GM18951 (cell line): ENCODE results near the gene MIA2.
"Not testable (repeated sequence)": the region's sequence is repeated elsewhere in the genome, so short reads cannot be mapped to it uniquely, and the experiment has no call there.

Source experiments
- POLR2A ChIP-seq: IDR thresholded peaks from 4 replicates; pipeline ENCODE4 v1.6.1; 2011; ENCODE audit warnings: mild to moderate bottlenecking; ENCODE audit not compliant: insufficient read length, insufficient read depth; ENCODE audit errors: extremely low read depth
- in situ Hi-C: fragments of 300-500 bp; cut with MboI; formaldehyde crosslinking; loops from one replicate; pipeline ENCODE4 v1.12.0; 2022; ENCODE audit warnings: low sequenced_read_pairs, mixed read lengths, inconsistent platforms; ENCODE audit not compliant: unreplicated experiment

MIA2 gene

DNA sequence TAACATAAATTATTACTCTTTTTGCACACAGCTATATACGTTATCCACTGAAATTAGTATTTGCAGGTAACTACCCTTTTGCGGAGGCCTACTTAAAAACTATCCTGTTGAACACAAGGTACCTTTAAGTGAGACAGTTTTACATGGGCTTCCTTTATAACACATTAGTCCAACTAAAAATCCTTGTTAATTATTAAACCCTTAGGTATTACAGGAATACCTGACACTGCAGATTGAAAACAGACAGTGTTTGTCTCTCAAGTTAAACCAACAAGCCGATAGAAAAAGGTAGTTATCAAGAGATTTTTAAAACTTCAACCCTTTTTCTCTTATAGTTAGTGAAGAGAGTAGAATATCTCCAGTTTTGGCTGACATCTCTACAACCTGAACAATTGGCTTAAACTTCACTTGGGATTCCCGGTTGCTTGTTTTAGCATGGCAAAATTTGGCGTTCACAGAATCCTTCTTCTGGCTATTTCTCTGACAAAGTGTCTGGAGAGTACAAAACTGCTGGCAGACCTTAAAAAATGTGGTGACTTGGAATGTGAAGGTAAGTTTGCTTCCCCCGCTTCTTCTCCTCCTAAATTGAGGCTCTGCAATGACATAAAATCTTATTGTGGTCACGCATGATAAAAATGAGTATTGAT is at the start of gene MIA2:
MIA2 (plus strand) TSS at position 236 of the 647 bp plus-strand sequence; CDS start at position 436, 200 bp downstream.
- TF ChIP-seq POLR2A: no peak
- in situ Hi-C loops: no loop called here

DNA sequence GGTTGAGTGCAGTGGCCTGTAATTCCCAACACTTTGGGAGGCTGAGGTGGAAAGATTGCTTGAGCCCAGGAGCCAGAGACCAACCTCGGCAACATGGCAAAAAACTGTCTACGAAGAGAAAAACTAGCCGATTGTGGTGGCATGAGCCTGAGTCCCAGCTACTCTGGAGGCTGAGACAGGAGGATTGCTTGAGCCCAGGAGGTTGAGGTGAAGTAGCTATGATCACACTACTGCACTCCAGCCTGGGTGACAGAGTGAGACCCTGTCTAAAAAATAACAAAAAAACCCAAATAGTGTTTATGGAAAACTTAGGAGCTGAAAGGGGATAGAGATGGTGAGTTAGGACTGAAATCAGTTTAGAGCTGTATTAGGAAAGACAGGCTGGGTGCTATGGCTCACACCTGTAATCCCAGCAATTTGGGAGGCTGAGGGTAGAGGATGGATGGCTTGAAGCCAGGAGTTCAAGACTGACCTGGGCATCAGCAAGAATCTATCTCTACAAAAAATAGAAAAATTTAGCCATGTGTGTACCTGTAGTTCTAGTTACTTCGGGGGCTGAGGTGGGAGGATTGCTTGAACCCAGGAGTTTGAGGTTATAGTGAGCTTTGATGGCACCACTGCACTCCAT is 49.0 kb upstream of the MIA2 start:
- in situ Hi-C loops: no loop called here
- TF ChIP-seq POLR2A: no peak

GRCh38 chr14:39185256-39186049 is 48.3 kb upstream of the MIA2 start:
- in situ Hi-C loops: no loop called here
- no peak for TF ChIP-seq POLR2A

- no peak for TF ChIP-seq POLR2A
- in situ Hi-C loops: no loop called here
Measured at GRCh38 chr14:39186941-39187525, 46.7 kb upstream of the MIA2 start.

- no peak for TF ChIP-seq POLR2A
- in situ Hi-C loops: no loop called here
Measured at GRCh38 chr14:39203659-39204606, 29.8 kb upstream of the MIA2 start.

- in situ Hi-C loops: not testable (repeated sequence)
Measured at GRCh38 chr14:39207430-39207829, 26.3 kb upstream of the MIA2 start.

- TF ChIP-seq POLR2A: no peak
- in situ Hi-C loops: no loop called here
Measured at GRCh38 chr14:39211109-39211741, 22.5 kb upstream of the MIA2 start.

- TF ChIP-seq POLR2A: no peak
- in situ Hi-C loops: no loop called here
Measured at GRCh38 chr14:39212034-39212433, 21.7 kb upstream of the MIA2 start.

DNA sequence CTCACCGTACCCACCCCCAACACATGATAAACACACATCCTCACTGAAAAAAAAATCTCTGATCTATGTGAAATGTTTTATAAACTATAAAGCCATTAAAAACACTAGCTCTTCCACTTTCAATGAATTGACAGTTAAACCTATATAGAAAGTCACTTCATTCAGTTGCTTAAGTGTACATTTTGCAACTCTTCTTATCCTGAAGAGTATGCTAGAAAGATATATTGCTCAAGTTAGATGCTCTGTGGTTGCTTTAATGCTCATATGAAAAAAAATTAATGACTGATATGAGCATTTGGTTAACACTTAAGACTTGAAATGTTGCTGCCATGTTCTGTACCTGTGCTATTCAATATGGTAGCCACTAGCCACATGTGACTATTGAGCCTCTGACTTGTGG is 21.0 kb upstream of the MIA2 start:
- in situ Hi-C loops: no loop called here

DNA sequence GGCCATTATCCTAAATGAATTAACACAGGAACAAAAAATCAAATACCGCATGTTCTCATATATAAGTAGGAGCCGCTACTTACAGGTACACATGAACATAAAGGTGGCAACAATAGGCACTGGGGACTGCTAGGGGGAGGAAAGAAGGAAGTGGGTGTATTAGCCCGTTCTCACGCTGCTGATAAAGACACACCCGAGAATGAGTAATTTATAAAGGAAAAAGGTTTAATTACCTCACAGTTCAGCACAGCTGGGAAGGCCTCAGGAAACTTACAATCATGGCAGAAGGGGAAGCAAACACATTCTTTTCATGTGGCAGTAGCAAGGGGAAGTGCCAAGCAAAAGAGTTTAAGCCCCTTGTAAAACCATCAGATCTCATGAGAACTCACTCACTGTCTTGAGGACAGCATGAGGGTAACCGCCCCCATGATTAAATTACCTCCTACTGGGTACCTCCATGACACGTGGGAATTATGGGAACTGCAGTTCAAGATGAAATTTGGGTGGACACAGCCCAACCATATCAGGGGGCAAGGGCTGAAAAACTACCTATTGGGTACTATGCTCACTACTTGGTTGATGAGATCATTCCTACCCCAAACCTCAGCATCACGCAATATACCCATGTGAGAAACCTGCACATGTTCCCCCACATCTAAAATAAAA is 16.4 kb upstream of the MIA2 start:
- in situ Hi-C loops: no loop called here
- no peak for TF ChIP-seq POLR2A

More for the DNA sequence above, 21.0 kb upstream of the MIA2 start:
- no peak for TF ChIP-seq POLR2A

DNA sequence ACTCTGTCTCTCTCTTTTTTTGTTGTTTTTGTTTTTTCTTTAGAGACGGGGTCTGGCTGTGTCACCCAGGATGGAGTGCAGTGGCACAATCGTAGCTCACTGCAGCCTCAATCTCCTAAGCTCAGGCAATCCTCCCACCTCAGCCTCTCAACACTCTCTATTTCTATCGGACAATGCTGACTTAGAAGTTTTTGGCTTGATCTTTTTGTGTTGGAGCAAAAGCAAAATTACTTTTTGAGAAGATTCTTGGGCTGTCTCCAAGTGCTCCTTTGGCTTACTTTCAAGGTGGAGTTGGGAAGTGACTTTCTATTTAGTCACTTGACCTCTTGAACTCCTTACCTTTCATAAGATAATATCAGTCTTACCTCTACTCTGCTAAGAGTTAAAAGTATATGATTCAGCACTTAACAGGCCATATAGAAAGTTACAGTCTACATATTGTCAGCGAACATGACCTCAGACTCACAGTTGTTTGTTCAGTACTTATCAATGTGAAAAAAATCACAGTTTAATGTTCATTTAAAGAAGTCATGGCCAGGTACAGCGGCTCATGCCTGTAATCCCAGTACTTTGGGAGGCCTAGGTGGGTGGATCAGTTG is 15.4 kb upstream of the MIA2 start:
- no peak for TF ChIP-seq POLR2A
- in situ Hi-C loops: no loop called here
